WTC11 (cell line): ENCODE results near the gene NAALADL2. TPM values are rescaled to one million over a fixed set of nuclear protein-coding genes. Genes with fewer than 3 reads are reported as not detected.

Experiments
- ATAC-seq: fragments of 200-7000 bp; cut with Tn5 transposase; 2 replicates; pipeline ENCODE4 v1.10.0; 2021; ENCODE audit warnings: mild to moderate bottlenecking, moderate library complexity
- CTCF ChIA-PET: fragments of 300-600 bp; sonication (Branson Sonifier 250); formaldehyde crosslinking; loops from one replicate; lab custom pipeline; 2021; ENCODE audit warnings: antibody characterized with exemption; lab: Charles Lee
- POLR2A ChIA-PET: fragments of 350-600 bp; sonication (Branson Sonifier 250); formaldehyde crosslinking; loops from one replicate; lab custom pipeline; 2021; ENCODE audit warnings: antibody characterized with exemption; lab: Charles Lee
- DNase-seq: peaks from one replicate; pipeline ENCODE4 v3.0.0; 2021; ENCODE audit warnings: low spot score
- H3K27ac Mint-ChIP-seq: 2 replicates; pipeline ENCODE4 v1.8.0; 2021; ENCODE audit warnings: mixed read lengths
- H3K27me3 Mint-ChIP-seq: 2 replicates; pipeline ENCODE4 v1.8.0; 2021; ENCODE audit warnings: low read depth, mild to moderate bottlenecking, moderate library complexity, mixed read lengths
- H3K36me3 Mint-ChIP-seq: 2 replicates; pipeline ENCODE4 v1.8.0; 2021; ENCODE audit warnings: mixed read lengths
- H3K4me1 Mint-ChIP-seq: 2 replicates; pipeline ENCODE4 v1.8.0; 2022; ENCODE audit warnings: mixed read lengths
- H3K4me3 Mint-ChIP-seq: 2 replicates; pipeline ENCODE4 v1.8.0; 2021; ENCODE audit warnings: mild to moderate bottlenecking, moderate library complexity, mixed read lengths
- H3K9me3 Mint-ChIP-seq: 2 replicates; pipeline ENCODE4 v1.8.0; 2021; ENCODE audit warnings: mixed read lengths
- CBFB ChIP-seq: sonication (generic); formaldehyde crosslinking; IDR thresholded peaks from 2 replicates; pipeline ENCODE4 v1.8.1; 2022; ENCODE audit warnings: mild to moderate bottlenecking, low read depth, missing genetic modification reagents
- CTCF ChIP-seq: fragments of 200-600 bp; IDR thresholded peaks from 2 replicates; pipeline ENCODE4 v1.8.0; 2022; ENCODE audit warnings: antibody characterized with exemption
- ELF4 ChIP-seq: sonication (generic); formaldehyde crosslinking; IDR thresholded peaks from 2 replicates; pipeline ENCODE4 v1.8.1; 2022; ENCODE audit warnings: low read depth, mild to moderate bottlenecking, moderate library complexity, missing genetic modification reagents
- ETV6 ChIP-seq: sonication (generic); formaldehyde crosslinking; IDR thresholded peaks from 2 replicates; pipeline ENCODE4 v1.8.1; 2022; ENCODE audit warnings: mild to moderate bottlenecking, missing genetic modification reagents
- NFE2L1 ChIP-seq: sonication (generic); formaldehyde crosslinking; IDR thresholded peaks from 2 replicates; pipeline ENCODE4 v1.8.1; 2023; ENCODE audit warnings: missing genetic modification reagents
- NFYB ChIP-seq: sonication (generic); formaldehyde crosslinking; conservative IDR thresholded peaks from 2 replicates; pipeline ENCODE4 v1.8.0; 2022; ENCODE audit warnings: low read depth, missing genetic modification reagents
- OVOL2 ChIP-seq: fragments of 250-450 bp; sonication (Bioruptor Pico); IDR thresholded peaks from 2 replicates; pipeline ENCODE4 v1.9.0; 2021; ENCODE audit warnings: mild to moderate bottlenecking, borderline replicate concordance
- SMAD3 ChIP-seq: sonication (generic); formaldehyde crosslinking; IDR thresholded peaks from 2 replicates; pipeline ENCODE4 v1.8.0; 2022; ENCODE audit warnings: missing genetic modification reagents, mild to moderate bottlenecking, borderline replicate concordance
- TEAD4 ChIP-seq: sonication (generic); formaldehyde crosslinking; IDR thresholded peaks from 2 replicates; pipeline ENCODE4 v1.8.0; 2022; ENCODE audit warnings: mild to moderate bottlenecking, missing genetic modification reagents
- ZBTB21 ChIP-seq: sonication (generic); formaldehyde crosslinking; IDR thresholded peaks from 2 replicates; pipeline ENCODE4 v1.8.1; 2023; ENCODE audit warnings: mild to moderate bottlenecking, missing genetic modification reagents, borderline replicate concordance
- ZNF396 ChIP-seq: fragments of 250-450 bp; sonication (Bioruptor Pico); IDR thresholded peaks from 2 replicates; pipeline ENCODE4 v1.8.0; 2021; ENCODE audit warnings: mild to moderate bottlenecking, moderate library complexity, borderline replicate concordance
- ZNF512 ChIP-seq: sonication (generic); formaldehyde crosslinking; IDR thresholded peaks from 2 replicates; pipeline ENCODE4 v1.8.1; 2022; ENCODE audit warnings: missing genetic modification reagents, borderline replicate concordance
- ZSCAN18 ChIP-seq: fragments of 250-450 bp; sonication (Bioruptor Pico); IDR thresholded peaks from 2 replicates; pipeline ENCODE4 v2.1.2; 2022; ENCODE audit warnings: mild to moderate bottlenecking, moderate library complexity
- total RNA-seq: library from RNA; stranded (reverse); gene quantifications from 3 replicates; pipeline ENCODE4 v1.2.3, GENCODE V29; 2021
- TF ChIP-seq, protein P1 (sequence below): fragments of 250-450 bp; sonication (Bioruptor Pico); IDR thresholded peaks from 2 replicates; pipeline ENCODE4 v1.9.0; 2021; ENCODE audit warnings: moderate library complexity, mild to moderate bottlenecking, inconsistent platforms, borderline replicate concordance
- TF ChIP-seq, protein P2 (sequence below): sonication (generic); formaldehyde crosslinking; IDR thresholded peaks from 2 replicates; pipeline ENCODE4 v1.8.0; 2023; ENCODE audit warnings: missing genetic modification reagents
- TF ChIP-seq, protein P3 (sequence below): sonication (generic); formaldehyde crosslinking; IDR thresholded peaks from 2 replicates; pipeline ENCODE4 v1.8.0; 2022; ENCODE audit warnings: mild to moderate bottlenecking, missing genetic modification reagents
- TF ChIP-seq, protein P4 (sequence below): sonication (generic); formaldehyde crosslinking; conservative IDR thresholded peaks from 2 replicates; pipeline ENCODE4 v1.8.1; 2022; ENCODE audit warnings: mild to moderate bottlenecking, missing genetic modification reagents
- TF ChIP-seq, protein P5 (sequence below): fragments of 250-450 bp; sonication (Bioruptor Pico); IDR thresholded peaks from 2 replicates; pipeline ENCODE4 v1.9.0; 2021; ENCODE audit warnings: mild to moderate bottlenecking, borderline replicate concordance
- TF ChIP-seq, protein P6 (sequence below): sonication (generic); formaldehyde crosslinking; conservative IDR thresholded peaks from 2 replicates; pipeline ENCODE4 v1.8.1; 2023; ENCODE audit warnings: mild to moderate bottlenecking, low read depth, missing genetic modification reagents, moderate library complexity

Gene NAALADL2
- total RNA-seq, 1 experiment from 2014 or later = 1.2 TPM

- TF ChIP-seq, protein P1, sequence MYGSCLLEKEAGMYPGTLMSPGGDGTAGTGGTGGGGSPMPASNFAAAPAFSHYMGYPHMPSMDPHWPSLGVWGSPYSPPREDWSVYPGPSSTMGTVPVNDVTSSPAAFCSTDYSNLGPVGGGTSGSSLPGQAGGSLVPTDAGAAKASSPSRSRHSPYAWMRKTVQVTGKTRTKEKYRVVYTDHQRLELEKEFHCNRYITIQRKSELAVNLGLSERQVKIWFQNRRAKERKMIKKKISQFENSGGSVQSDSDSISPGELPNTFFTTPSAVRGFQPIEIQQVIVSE (CRISPR knock-in tag) = no peak
- TF ChIP-seq, protein P2, sequence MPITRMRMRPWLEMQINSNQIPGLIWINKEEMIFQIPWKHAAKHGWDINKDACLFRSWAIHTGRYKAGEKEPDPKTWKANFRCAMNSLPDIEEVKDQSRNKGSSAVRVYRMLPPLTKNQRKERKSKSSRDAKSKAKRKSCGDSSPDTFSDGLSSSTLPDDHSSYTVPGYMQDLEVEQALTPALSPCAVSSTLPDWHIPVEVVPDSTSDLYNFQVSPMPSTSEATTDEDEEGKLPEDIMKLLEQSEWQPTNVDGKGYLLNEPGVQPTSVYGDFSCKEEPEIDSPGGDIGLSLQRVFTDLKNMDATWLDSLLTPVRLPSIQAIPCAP (CRISPR knock-in tag) = no peak
- TF ChIP-seq, protein P3, sequence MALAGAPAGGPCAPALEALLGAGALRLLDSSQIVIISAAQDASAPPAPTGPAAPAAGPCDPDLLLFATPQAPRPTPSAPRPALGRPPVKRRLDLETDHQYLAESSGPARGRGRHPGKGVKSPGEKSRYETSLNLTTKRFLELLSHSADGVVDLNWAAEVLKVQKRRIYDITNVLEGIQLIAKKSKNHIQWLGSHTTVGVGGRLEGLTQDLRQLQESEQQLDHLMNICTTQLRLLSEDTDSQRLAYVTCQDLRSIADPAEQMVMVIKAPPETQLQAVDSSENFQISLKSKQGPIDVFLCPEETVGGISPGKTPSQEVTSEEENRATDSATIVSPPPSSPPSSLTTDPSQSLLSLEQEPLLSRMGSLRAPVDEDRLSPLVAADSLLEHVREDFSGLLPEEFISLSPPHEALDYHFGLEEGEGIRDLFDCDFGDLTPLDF = no peak
- no peak for TF ChIP-seq ZNF396 (CRISPR knock-in tag)
- no peak for TF ChIP-seq ZSCAN18
- TF ChIP-seq OVOL2 (CRISPR knock-in tag) = no peak
- TF ChIP-seq, all 79 proteins: peak for 0
These were observed 918.4 kb downstream of the NAALADL2 start (continued) for GRCh38 chr3:175777495-175777894.

DNA sequence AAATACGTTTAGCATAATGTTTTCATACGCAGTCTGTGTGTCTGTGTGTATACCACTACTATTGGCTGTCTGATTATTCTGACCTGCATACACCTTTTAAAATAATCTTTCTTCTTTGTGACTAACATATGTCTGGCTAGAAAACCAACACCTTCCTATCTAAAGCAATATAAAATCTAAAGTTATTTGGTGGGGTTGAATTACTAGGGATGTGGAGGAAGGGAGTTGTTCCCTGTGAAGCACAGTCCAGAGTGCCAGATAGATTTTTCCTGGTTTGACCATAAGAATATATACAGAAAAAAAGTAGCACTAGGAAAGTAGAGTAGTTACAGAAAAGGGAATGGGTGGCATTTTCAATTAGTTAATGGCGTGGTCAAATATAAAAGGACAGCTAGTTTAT lies 918.8 kb downstream of the NAALADL2 start:
- POLR2A ChIA-PET = no interaction called here
- ATAC-seq (no peak), DNase-seq (no peak)
- no peak overlapping the region for H3K27ac Mint-ChIP-seq
- 0 out of 2 replicates have a peak, but pooled peaks cover 2% of the 10 kb centered on the region for H3K36me3 Mint-ChIP-seq
- peaks cover 12% of the 10 kb centered on the region for H3K4me1 Mint-ChIP-seq
- H3K4me3 Mint-ChIP-seq = no peak overlapping the region
- peaks cover 3% of the 10 kb centered on the region; the same call in 1 of the 2 replicates for H3K9me3 Mint-ChIP-seq
- TF ChIP-seq CBFB (CRISPR knock-in tag) (no peak), ELF4 (no peak), NFE2L1 (CRISPR knock-in tag) (no peak), ZNF512 (CRISPR knock-in tag) (no peak), ZBTB21 (CRISPR knock-in tag) (no peak), CTCF (no peak), TEAD4 (CRISPR knock-in tag) (no peak), NFYB (CRISPR knock-in tag) (no peak), SMAD3 (CRISPR knock-in tag) (no peak), OVOL2 (CRISPR knock-in tag) (no peak), ETV6 (CRISPR knock-in tag) (no peak)
- TF ChIP-seq, protein P4, sequence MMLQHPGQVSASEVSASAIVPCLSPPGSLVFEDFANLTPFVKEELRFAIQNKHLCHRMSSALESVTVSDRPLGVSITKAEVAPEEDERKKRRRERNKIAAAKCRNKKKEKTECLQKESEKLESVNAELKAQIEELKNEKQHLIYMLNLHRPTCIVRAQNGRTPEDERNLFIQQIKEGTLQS (CRISPR knock-in tag) = no peak
- TF ChIP-seq, protein P5, sequence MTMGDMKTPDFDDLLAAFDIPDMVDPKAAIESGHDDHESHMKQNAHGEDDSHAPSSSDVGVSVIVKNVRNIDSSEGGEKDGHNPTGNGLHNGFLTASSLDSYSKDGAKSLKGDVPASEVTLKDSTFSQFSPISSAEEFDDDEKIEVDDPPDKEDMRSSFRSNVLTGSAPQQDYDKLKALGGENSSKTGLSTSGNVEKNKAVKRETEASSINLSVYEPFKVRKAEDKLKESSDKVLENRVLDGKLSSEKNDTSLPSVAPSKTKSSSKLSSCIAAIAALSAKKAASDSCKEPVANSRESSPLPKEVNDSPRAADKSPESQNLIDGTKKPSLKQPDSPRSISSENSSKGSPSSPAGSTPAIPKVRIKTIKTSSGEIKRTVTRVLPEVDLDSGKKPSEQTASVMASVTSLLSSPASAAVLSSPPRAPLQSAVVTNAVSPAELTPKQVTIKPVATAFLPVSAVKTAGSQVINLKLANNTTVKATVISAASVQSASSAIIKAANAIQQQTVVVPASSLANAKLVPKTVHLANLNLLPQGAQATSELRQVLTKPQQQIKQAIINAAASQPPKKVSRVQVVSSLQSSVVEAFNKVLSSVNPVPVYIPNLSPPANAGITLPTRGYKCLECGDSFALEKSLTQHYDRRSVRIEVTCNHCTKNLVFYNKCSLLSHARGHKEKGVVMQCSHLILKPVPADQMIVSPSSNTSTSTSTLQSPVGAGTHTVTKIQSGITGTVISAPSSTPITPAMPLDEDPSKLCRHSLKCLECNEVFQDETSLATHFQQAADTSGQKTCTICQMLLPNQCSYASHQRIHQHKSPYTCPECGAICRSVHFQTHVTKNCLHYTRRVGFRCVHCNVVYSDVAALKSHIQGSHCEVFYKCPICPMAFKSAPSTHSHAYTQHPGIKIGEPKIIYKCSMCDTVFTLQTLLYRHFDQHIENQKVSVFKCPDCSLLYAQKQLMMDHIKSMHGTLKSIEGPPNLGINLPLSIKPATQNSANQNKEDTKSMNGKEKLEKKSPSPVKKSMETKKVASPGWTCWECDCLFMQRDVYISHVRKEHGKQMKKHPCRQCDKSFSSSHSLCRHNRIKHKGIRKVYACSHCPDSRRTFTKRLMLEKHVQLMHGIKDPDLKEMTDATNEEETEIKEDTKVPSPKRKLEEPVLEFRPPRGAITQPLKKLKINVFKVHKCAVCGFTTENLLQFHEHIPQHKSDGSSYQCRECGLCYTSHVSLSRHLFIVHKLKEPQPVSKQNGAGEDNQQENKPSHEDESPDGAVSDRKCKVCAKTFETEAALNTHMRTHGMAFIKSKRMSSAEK (CRISPR knock-in tag) = no peak
- TF ChIP-seq, protein P6, sequence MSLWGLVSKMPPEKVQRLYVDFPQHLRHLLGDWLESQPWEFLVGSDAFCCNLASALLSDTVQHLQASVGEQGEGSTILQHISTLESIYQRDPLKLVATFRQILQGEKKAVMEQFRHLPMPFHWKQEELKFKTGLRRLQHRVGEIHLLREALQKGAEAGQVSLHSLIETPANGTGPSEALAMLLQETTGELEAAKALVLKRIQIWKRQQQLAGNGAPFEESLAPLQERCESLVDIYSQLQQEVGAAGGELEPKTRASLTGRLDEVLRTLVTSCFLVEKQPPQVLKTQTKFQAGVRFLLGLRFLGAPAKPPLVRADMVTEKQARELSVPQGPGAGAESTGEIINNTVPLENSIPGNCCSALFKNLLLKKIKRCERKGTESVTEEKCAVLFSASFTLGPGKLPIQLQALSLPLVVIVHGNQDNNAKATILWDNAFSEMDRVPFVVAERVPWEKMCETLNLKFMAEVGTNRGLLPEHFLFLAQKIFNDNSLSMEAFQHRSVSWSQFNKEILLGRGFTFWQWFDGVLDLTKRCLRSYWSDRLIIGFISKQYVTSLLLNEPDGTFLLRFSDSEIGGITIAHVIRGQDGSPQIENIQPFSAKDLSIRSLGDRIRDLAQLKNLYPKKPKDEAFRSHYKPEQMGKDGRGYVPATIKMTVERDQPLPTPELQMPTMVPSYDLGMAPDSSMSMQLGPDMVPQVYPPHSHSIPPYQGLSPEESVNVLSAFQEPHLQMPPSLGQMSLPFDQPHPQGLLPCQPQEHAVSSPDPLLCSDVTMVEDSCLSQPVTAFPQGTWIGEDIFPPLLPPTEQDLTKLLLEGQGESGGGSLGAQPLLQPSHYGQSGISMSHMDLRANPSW (CRISPR knock-in tag) = no peak
- TF ChIP-seq, protein P1 (CRISPR knock-in tag) = no peak
- TF ChIP-seq, all 79 proteins: peak for 0
- H3K27me3 Mint-ChIP-seq = no peaks in the 10 kb centered on the region; the same call in 1 of the 2 replicates
- CTCF ChIA-PET = no interaction called here
